Stimulated activated CD8-positive, alpha-beta memory T cell treated with anti-CD3 and anti-CD28 coated beads, Interleukin-7, amount 100 ng/mL, for 1 hour (primary cell): ENCODE measurements around the gene SHROOM2.

Experiments used
- DNase-seq, 2 donors: peaks; one replicate each; pipeline ENCODE4 v3.0.0-alpha.2; 2020; ENCODE audit warnings: low read depth in 2 of 2

SHROOM2 gene

DNA sequence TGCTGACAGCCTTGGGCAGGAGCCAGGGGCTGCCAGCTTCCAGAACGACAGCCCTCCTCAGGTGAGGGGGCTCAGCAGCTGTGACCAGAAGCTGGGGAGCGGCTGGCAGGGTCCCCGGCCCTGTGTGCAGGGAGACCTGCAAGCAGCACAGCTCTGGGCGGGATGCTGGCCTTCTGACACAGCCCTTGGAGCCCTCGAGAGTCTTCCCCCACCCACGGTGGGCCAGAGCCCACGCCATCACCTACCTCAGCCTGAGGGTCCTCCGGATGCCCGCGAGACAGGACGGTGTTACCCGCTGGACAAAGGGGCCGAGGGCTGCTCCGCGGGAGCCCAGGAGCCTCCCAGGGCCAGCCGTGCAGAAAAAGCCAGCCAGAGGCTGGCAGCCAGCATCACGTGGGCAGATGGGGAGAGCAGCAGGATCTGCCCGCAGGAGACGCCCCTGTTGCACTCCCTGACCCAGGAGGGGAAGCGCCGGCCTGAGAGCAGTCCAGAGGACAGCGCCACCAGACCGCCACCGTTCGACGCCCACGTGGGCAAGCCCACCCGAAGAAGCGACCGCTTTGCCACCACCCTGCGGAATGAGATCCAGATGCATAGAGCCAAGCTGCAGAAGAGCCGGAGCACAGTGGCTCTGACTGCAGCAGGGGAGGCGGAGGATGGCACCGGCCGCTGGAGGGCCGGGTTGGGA, 109.1 kb downstream of the SHROOM2 start:
- DNase-seq, result no peak

GRCh38 chrX:9897761-9898161, 111.5 kb downstream of the SHROOM2 start:
- no peak for DNase-seq

GRCh38 chrX:9899640-9900111, 113.4 kb downstream of the SHROOM2 start:
- no peak for DNase-seq

DNA sequence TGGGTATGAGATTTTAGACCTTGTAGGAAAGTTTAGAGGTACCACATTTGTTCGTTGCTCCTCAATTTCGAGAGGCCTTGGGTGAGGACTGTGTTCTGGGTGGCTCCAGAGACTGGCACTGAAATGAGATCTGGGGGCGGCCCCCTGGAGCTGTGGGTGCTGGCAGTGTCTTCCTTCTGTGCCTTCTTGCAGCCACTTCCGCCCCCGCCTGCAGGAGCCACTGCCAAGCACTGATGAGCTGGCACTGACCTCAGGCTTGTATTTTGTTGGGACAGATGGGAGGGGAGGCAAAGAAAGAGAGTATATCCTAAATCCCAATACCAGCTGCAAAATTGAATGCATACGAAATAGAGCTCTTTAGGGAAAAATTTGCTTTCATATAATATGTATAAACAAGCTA, 116.4 kb downstream of the SHROOM2 start:
- DNase-seq, result no peak

GRCh38 chrX:9903146-9903545, 116.9 kb downstream of the SHROOM2 start:
- no peak for DNase-seq

GRCh38 chrX:9905288-9905687, 119.1 kb downstream of the SHROOM2 start:
- DNase-seq, result no peak

- no peak for DNase-seq
Measured at GRCh38 chrX:9905721-9906120, 119.5 kb downstream of the SHROOM2 start.

- DNase-seq, result no peak
Measured at GRCh38 chrX:9906919-9907318, 120.7 kb downstream of the SHROOM2 start.

DNA sequence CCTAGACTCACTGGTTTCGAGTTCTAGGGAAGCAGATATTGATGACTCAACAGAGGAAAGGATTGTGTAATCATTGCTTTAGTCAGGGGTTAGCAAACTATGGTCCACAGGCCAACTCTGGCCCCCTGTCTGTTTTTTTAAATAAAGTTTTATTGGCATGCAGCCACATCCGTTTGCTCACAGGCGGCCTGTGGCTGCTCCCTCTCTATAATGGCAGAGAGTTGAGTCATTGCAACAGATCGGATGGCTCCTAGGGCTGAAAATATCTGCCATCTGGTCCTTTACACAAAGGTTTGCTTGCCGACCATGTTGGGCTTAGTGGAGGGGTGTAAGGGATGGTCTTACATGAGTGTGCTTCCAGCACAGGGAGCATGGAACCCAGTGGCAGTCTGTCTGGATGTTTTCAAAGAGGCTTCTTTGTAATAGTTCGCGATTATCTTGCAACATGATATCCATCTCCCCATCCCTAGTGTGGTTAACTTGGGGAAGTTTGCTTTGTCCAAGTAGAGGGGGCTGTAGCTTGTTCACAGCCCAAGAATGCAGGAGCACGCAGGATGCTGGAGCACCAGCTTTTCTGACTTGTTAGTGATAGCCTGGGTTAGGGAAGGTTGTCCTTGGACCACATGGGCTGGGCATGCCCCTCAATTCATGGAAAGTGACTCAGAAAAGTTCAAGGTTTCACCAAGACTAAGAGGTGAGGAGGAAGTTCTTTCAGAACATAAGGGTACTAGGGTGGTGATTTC, 121.6 kb downstream of the SHROOM2 start:
- no peak for DNase-seq

GRCh38 chrX:9909254-9909653, 123.0 kb downstream of the SHROOM2 start:
- no peak for DNase-seq

GRCh38 chrX:9911487-9911886, 125.3 kb downstream of the SHROOM2 start:
- DNase-seq, result no peak

- DNase-seq, result no peak
Measured at GRCh38 chrX:9912351-9913145, 126.3 kb downstream of the SHROOM2 start.

DNA sequence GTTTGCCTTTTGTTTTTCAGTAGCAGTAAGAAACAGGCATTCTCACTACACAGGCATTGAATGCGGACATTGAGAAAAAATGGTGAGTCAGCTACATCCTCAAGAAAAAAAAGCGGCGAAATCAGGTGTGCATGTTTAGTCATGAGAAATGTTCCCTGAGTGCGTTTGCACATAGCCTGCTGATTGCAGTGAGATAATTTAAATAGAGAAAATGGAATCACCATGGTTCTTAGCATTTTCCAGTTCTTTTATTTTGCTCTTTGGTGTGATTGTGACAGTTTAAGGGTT, 126.9 kb downstream of the SHROOM2 start:
- DNase-seq, result no peak

DNA sequence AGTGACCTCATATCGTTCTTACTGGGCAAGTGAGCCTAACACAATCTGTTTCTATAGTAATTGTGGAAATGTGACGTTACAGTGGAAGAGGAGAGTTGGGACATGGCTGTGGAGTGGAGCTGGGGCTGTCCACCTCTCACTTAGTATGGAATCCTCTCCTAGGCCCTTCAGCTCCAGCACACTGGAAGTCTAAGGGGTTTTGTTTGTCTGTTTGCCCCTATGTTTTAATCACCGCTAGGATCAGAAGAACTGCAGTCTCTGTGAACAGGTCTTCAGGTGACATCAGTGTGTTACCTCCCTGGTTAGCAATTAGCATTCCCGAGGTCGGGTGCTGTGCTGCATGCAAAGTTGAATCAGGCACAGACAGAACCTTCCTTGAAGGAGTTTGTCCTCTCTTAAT, 131.6 kb downstream of the SHROOM2 start:
- no peak for DNase-seq

DNA sequence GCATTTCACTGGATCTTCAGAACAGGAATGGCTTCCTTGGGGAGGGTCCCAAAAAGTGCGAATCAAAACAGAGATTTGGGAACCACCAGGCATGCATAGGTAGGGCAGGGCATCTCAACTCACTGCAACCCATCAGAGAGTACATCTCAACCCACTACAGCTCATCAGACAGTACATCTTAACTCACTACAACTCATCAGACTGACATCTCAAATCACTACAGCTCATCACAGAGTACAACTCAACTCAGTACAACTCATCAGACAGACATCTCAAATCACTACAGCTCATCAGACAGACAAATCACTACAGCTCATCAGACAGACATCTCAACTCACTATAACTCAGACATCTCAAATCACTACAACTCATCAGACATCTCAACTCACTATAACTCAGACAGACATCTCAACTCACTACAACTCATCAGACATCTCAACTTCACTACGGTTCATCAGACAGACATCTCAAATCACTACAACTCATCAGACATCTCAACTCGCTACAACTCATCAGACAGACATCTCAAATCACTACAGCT, 133.5 kb downstream of the SHROOM2 start:
- no peak for DNase-seq

GRCh38 chrX:9921407-9921806, 135.2 kb downstream of the SHROOM2 start:
- DNase-seq, result no peak

DNA sequence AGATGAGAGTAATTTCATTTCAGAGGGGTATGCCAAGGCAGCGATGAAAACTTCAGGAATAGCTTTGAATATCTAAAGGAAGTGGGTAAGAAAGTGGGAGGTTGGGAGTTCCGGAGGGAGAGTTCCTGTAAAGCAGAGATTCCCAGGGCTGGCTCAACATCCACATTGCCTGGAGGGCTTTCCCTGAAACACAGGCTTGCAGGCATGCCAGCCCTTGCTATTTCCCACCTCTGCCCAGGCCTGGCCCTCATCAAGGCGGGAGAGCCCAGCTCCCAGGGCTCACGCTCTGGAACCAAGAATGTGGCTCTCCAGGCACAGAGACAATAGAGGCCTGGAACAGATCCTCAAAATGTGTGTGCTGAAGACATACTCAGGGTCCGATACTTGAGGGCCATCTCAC, 137.1 kb downstream of the SHROOM2 start:
- DNase-seq, result no peak

DNA sequence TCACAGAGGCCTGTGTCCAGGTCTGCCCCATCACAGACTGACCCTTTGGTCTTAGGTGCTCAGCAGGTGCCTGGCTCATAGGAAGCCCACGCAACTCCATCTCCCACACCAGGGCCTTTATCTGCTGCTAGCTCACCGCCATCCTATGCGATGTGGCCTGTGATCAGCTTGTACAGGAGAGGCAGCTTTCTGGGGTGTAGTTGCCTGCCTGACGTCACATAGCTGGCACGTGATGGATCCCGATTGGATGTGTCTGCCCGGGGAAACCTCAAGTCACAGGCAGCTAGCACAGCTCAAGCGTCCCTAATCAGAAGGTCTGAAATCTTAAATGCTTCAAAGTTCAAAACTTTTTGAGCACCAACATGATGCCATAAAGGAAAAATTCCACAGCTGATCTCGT, 139.8 kb downstream of the SHROOM2 start:
- DNase-seq, result no peak

DNA sequence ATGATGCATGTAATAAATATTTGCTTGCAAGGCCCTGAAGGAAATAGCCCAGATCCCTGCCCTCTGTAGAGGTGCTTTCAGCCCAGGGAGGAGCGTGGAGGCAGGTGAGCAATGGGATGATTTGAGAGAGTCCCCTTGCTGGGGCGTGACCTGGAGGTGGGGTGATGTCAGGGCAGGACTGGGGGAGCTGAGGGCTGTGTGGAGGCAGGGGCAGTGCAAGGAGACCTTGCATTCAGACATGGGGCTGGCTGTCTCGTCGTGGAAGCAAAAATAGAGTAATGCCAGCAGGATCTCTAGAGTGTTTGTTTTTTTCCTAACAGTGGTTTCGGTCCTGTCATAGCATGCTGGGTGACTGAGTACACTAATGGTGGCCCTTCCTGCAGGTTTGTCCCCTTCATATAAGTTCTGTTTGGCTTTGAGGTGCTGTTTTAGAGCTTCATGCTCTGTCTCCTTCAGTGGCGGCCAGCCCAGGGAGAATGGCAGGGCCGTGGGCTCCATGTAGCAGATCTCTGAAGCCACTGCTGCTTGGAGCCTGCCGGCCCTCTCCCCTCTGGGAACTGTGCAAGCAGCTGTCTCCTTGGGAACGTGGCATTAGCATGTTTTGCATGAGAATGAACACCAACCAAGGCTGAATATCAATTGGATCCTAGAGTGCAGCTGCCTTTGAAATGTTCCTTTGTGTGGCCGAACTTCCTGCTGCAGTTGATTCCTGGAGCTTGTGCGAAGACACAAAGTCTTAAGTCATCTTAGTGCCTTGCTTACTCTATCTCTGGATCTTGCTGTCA, 141.7 kb downstream of the SHROOM2 start:
- DNase-seq, result no peak

GRCh38 chrX:9935436-9935835, 149.2 kb downstream of the SHROOM2 start:
- no peak for DNase-seq

GRCh38 chrX:9937761-9938160, 151.5 kb downstream of the SHROOM2 start:
- no peak for DNase-seq

- no peak for DNase-seq
Measured at GRCh38 chrX:9938516-9938915, 152.3 kb downstream of the SHROOM2 start.
